ENCODE data around the gene CIITA.
A peak's percentile ranks its signal among the peaks of the same experiment; 100 is the strongest.
"Not testable (repeated sequence)": the region's sequence is repeated elsewhere in the genome, so short reads cannot be mapped to it uniquely, and the experiment has no call there.

Gene CIITA, protein sequence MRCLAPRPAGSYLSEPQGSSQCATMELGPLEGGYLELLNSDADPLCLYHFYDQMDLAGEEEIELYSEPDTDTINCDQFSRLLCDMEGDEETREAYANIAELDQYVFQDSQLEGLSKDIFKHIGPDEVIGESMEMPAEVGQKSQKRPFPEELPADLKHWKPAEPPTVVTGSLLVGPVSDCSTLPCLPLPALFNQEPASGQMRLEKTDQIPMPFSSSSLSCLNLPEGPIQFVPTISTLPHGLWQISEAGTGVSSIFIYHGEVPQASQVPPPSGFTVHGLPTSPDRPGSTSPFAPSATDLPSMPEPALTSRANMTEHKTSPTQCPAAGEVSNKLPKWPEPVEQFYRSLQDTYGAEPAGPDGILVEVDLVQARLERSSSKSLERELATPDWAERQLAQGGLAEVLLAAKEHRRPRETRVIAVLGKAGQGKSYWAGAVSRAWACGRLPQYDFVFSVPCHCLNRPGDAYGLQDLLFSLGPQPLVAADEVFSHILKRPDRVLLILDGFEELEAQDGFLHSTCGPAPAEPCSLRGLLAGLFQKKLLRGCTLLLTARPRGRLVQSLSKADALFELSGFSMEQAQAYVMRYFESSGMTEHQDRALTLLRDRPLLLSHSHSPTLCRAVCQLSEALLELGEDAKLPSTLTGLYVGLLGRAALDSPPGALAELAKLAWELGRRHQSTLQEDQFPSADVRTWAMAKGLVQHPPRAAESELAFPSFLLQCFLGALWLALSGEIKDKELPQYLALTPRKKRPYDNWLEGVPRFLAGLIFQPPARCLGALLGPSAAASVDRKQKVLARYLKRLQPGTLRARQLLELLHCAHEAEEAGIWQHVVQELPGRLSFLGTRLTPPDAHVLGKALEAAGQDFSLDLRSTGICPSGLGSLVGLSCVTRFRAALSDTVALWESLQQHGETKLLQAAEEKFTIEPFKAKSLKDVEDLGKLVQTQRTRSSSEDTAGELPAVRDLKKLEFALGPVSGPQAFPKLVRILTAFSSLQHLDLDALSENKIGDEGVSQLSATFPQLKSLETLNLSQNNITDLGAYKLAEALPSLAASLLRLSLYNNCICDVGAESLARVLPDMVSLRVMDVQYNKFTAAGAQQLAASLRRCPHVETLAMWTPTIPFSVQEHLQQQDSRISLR

DNA sequence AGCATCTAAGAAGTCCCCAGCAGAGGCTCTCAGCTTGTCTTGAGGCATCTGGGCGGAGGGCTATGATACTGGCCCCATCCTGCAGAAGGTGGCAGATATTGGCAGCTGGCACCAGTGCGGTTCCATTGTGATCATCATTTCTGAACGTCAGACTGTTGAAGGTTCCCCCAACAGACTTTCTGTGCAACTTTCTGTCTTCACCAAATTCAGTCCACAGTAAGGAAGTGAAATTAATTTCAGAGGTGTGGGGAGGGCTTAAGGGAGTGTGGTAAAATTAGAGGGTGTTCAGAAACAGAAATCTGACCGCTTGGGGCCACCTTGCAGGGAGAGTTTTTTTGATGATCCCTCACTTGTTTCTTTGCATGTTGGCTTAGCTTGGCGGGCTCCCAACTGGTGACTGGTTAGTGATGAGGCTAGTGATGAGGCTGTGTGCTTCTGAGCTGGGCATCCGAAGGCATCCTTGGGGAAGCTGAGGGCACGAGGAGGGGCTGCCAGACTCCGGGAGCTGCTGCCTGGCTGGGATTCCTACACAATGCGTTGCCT, at the start of gene CIITA:
CIITA (plus strand) TSS at position 404 of the 543 bp plus-strand sequence; CDS start at position 533, 129 bp downstream.
- DNase-seq (ENCODE audit: extremely low spot score, insufficient read length, low read depth) (peak; percentile 68), FAIRE-seq (peak; percentile 98)

DNA sequence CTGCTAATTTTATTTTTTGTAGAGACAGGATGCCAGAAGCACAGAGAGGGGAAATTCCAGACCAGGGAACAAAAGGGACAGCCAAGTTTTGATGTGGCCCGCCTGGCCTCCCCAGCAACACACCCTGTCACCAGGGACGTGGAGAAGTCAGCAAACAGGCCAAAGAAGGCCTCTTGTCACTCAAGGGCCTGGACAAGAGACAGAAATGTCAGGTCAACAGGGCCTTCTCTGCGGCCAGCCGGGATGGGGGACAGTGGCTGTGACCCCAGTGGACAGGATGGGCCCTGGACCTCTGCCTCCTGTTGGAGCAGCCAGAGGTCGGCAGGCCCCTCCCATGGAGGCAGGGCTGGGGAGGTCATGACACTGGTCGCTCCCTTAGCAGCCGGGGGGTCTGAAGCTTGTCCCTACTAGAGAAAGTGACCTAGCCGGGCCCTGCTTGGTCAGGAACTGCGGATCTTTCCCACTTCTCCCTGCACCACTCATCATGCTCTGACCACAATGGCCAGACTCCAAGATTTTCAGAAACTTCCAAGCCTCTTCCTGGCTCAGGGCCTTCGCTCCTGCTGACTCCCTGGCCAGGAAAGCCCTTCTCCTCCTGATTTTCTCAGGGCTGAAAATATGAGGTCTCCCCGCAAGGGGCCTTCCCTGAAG, 49.2 kb upstream of the CIITA start:
- DNase-seq (ENCODE audit: extremely low spot score, insufficient read length, low read depth) (no peak), FAIRE-seq (no peak)

DNA sequence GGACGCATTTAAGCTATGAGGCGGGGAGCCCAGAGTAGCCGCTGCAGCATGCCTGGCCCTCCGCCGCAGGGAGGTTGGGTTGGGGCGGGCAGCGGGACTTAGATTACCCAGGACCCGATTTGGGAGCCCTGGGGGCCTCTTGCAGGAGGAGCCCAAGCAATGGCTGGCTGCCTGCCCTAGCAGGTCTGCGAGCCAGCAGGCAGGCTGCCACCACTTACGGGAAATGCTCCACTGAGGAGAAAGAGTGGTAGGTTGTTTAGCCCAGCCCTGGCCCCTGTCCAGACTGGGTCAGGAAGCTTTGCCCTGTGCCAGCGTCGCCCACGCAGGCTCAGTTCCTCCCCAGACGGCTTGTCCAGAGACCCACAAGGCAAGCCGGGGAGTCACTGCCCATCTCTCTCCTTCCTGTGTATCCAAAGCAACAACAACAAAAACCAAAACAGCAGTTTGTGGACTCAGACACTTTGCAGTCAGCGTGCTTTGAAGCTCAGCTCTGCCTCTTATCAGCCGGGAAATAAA, 48.1 kb upstream of the CIITA start:
- no peak for FAIRE-seq
- no peak for DNase-seq (ENCODE audit: extremely low spot score, insufficient read length, low read depth)

DNA sequence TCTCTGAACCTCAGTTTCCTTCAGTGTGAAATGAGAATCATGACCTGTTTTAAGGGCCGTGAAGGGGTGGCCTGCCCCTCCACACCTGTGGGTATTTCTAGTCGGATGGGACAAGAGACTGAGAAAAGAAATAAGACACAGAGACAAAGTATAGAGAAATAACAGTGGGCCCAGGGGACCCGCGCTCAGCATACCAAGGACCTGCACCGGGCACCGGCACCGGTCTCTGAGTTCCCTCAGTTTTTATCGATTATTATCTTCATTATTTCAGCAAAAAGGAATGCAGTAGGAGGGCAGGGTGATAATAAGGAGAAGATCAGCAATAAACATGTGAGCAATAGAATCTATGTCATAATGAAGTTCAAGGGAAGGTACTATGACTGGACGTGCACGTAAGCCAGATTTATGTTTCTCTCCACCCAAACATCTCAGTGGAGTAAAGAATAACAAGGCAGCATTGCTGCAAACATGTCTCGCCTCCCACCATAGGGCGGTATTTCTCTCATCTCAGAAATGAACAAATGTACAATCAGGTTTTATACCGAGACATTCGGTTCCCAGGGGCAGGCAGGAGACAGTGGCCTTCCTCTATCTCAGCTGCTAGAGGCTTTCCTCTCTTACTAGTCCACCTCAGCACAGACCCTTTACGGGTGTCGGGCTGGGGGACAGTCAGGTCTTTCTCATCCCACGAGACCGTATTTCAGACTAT, 47.5 kb upstream of the CIITA start:
- FAIRE-seq; DNase-seq (ENCODE audit: extremely low spot score, insufficient read length, low read depth): not testable (repeated sequence)

DNA sequence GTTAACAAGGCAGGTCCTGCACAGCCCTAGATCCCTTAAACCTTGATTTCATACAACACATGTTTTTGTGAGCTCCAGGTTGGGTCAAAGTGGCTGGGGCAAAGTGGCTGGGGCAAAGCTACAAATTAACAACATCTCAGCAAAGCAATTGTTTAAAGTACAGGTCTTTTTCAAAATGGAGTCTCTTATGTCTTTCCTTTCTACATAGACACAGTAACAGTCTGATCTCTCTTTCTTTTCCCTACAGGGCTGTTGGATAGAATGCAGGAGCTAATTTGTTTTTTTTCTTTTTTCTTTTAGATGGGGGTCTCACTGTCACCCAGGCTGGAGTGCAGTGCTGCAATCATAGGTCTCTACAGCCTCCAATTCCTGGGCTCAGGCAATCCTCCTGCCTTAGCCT, 46.8 kb upstream of the CIITA start:
- FAIRE-seq; DNase-seq (ENCODE audit: extremely low spot score, insufficient read length, low read depth): not testable (repeated sequence)

DNA sequence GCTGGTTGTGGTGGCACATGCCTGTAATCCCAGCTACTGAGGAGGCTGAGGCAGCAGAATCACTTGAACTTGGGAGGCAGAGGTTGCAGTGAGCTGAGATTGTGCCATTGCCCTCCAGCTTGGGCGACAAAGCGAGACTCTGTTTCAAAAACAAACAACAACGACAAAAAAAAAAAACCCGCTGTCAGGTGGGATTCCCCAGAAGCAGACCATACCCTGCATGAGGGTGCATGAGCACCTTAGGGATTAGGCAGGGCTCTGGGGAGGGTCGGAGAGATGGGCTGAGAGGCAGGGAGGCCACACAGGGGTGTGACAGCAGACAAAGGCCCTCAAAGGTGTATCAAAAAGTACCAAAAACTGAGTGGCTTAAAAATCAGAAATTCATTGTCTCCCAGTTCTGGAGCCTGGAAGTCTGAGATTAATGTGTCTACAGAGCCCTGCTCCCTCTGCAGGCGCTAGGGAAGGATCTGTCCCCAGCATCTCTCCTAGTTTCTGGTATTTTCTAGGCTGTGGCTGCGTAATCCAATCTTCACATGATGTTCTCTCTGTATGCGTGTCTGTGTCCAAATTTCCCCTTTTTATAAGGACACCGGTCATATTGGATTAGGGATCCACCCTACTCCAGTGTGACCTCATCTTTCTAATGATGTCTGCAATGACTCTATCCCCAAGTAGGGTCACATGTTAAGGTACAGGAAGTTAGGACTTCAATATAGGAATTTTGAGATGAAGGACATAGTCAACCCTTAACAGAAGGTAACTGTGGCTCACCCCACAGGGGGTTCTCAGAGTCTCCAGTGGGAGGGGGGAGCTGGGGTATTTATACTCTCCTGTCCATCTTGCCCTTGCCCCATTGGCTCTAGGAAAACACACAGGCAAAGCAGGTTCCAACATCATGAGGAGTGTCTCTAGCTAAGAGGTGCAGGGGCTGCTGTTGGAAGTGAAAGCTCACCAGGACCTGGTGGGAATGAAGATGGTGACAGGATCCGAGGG, 44.8 kb upstream of the CIITA start:
- DNase-seq (ENCODE audit: extremely low spot score, insufficient read length, low read depth) = no peak
- no peak for FAIRE-seq

DNA sequence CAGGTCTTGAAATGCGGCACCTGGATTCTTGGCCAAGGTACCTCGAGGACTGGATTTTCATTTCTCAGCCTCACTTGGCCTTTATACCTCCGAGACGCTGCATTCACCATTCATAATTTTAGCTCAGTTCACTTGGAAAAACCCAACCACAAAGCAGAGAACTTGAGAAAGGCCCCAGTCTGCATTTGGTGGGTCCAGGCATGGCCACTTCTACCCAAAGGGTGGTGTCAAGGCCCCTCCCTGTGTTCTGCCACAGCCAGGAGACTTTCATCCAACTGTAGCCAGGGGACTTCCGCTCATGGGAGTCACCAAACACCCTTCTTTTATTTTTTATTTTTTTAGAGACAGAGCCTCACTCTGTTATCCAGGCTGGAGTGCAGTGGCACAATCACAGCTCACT, 43.7 kb upstream of the CIITA start:
- FAIRE-seq (no peak), DNase-seq (ENCODE audit: extremely low spot score, insufficient read length, low read depth) (no peak)

DNA sequence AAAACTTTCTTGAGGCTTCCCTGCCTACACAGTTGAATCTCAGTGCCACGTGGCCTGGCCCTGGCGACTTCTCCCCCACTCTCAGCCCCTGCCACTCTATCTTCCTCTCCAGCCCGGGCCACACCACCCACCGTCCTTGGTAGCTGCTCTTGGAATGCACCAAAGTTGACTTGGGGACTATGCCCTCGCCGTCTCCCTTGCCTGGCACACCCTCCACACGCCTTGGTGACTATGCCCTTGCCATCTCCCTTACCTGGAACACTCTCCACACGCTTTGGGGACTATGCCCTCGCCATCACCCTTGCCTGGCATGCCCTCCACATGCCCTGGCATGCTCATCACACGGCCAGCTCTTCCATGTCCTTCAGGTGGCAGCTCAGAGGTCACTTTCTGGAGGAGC, 42.9 kb upstream of the CIITA start:
- no peak for DNase-seq (ENCODE audit: extremely low spot score, insufficient read length, low read depth)
- FAIRE-seq = no peak

DNA sequence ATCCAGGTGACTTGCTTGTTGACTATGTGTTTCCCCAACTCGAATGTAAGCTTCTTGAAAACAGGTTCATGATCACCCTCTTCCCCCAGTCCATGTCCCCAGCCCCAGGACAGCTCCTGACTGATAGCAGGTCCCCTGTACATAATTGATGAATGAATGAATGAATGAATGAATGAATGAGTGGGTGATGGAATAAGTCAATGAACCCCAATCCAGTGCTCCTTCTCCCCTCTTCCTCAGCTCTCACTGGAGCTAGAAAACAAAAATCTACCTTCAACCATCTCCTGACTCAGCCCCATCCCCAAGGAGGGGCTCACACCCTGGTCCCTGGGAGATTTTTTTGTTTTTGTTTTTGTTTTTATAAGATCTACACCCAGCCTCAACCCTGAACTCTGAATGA, 42.2 kb upstream of the CIITA start:
- FAIRE-seq = no peak
- no peak for DNase-seq (ENCODE audit: extremely low spot score, insufficient read length, low read depth)

DNA sequence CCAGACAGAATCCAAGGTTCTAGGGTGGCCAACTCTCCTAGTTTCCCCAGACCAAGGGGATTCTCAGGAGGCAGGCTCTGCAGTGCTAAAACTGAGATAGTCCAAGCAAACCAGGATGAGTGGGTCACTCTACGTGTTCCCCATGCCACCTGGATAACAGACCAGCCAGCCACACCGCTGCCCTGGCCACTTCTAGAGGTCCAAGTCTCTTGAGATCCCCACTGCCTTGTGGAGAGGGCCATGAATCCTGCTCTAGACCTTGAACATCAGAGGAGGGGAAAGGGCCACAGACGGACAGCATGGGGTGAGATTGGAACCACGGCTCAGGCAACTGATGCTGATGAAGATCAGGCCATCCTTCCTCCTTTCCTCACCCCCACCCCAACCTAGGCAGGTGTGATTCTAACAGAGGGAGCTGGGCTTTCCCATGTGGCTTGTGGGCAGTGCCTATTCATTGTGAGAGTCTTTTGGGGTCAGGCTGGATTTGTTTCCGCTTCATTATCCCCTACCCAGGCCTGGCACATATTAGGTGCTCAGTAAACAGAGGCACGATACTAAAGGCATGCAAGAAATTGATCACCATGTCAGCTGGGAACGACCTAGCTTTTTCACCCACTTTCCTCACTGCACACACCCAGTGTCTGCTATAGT, 41.6 kb upstream of the CIITA start:
- FAIRE-seq = peak; percentile 90
- DNase-seq (ENCODE audit: extremely low spot score, insufficient read length, low read depth) = no peak

DNA sequence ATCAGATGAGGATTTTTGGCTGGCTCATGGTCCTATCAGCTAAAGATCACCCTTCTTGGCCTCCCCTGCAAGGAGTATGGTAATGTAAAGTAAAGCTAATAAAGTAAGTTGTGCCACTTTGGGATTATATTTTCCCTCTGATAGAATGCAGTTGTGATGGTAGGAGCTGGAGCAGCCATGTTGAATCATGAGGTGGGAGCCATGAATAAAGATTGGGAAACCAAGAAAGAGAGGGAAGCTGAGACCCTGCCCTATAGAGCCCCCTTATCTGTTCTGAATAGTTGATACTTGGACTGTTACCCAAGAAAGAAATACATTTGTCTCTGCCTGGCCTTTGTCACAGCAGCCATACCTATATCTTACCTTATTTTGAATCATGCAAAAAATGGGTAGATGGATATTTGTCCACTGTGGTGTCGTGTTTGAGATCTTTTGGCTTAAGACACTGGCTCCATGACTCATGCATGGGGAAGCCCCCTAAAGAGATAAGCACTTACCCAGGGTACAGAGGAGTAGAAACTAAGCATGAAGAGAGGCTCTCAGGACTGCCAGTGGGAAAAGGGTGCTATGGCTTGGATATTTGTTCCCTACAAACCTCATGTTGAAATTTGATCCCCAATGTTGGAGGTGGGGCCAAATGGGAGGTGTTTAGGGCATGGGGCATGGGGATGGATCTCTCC, 40.7 kb upstream of the CIITA start:
- FAIRE-seq (no peak), DNase-seq (ENCODE audit: extremely low spot score, insufficient read length, low read depth) (no peak)

DNA sequence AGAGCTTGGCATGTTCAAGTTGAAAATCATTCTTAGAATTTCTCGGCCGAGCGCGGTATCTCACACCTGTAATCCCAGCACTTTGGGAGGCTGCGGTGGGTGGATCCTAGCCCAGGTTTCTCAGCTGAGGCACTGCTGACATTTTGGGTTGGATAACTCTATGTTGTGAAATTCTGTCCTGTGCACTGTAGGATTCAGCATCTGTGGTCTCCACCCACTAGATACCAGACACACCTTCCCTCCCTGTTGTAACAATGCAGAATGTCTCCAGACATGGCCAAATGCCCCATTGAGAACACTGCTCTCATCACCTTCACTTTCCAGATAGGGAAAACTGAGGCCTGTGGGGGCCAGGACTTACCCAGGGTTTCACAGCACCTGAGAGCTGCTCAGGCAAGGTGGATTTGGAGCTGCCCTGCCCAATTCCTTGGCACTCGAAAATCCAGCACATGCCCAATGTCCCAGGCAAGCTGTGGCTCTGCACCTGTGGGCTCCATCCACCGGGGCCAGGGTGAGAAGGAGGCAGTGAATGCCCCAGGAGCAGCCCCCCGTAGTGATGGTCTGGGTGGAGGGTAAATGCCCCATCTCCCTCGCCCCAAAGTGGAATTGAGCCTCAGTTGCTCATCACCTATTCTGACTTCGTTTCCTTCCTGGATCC, 38.3 kb upstream of the CIITA start:
- DNase-seq (ENCODE audit: extremely low spot score, insufficient read length, low read depth) (no peak), FAIRE-seq (no peak)

DNA sequence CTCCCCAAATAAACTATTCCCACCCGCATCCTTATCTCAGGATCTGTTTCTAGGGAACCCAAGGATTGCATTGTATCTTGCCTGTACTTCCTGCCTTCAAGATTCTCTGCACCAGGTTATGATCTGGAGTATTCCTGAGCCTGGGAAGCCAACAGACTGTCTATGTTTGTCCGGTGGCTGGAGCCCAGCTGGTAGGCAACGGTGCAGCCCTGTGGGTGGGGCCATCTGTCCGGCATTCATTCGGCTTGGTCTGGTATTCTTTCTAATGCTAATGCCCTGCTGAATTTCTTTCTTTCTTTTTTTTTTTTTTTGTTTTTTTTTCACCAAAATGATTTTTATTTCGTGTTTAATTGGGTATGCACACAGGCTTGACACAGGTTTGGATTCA, 37.7 kb upstream of the CIITA start:
- no peak for FAIRE-seq
- DNase-seq (ENCODE audit: extremely low spot score, insufficient read length, low read depth) = no peak

DNA sequence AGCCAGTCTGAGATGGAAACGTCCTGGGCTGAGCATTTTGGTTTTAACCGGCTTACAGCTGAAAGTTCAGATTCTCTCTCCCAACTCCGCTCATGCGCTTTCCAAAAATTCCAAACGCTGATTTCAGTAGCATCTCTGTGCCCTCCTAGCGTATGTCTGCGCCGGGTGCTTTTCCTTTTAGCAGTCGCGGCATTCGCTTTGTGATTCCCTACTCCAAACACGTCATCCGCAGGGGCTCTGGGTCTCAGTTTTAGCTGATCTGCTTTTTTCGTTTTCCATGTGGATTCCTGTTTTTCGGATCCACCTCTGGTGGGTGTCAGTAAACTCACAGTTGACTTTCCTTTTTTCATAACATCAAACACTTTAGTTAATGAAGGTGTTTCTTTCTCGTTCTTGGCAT, 36.3 kb upstream of the CIITA start:
- no peak for DNase-seq (ENCODE audit: extremely low spot score, insufficient read length, low read depth)
- FAIRE-seq = no peak

DNA sequence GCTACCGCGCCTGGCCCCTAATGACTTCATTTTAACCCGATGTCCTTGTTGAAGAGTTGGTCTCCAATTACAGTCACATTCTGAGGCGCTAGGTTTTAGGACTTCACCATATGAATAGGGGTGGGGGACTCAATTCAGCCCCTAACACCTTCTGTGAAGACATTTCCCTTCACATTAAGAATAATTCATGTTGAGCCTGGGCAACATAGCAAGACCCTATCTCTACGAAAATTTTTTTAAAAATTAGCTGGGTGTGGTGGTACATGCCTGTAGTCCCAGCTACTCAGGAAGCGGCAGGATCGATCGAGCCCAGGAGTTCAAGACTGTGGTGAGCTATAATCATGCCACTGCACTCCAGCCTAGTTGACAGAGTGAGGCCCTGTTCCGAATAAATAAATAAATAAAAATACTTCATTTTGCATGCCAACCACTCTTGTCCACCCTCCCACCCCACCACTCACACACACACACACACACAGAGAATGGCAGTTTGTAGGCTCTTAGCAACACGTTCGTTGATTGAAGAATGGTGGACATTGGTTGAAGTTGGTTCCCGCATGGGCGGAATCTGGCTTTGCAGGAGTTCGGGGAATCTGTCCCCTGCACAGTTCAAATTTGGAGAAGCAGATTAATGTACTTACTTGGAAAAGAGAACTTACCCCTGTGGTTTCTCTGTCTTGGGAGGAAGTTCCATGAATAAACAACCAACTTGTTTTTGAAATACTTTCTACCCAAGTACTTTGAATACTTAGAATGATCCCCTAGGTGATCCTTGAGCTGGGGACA, 30.6 kb upstream of the CIITA start:
- DNase-seq (ENCODE audit: extremely low spot score, insufficient read length, low read depth) = no peak
- no peak for FAIRE-seq

DNA sequence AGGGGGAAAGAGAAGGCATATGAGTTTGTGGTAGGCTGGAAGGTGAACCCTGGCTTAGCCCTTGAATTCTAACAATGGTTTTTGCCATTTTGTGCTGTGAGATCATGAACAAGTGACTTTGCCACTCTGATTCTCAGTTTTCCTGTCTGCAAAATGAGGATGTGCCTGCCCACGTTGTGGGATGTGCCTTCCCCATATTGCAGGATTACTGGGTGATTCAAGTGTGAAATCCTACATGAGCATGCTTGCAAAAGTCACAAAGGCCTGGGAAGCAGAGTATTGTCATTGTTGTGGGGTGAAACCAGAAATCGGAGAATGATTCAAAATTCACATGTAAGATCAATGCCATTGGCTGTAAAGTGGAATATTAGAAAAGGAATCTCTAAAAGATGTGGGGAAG, 29.8 kb upstream of the CIITA start:
- no peak for DNase-seq (ENCODE audit: extremely low spot score, insufficient read length, low read depth)
- no peak for FAIRE-seq
